ENCODE measurements around the gene MAPKAP1.
"Not testable (repeated sequence)": the region's sequence is repeated elsewhere in the genome, so short reads cannot be mapped to it uniquely, and the experiment has no call there.

MAPKAP1 gene

GRCh38 chr9:125726456-125727132 lies 19.6 kb upstream of the MAPKAP1 start:
- no peak for DNase-seq

- no peak for DNase-seq
Measured at GRCh38 chr9:125707472-125707804, 430 bp upstream of the MAPKAP1 start.

- no peak for DNase-seq
Measured at GRCh38 chr9:125705893-125706292, 1.1 kb downstream of the MAPKAP1 start.

- DNase-seq = no peak
Measured at GRCh38 chr9:125703662-125704061, 3.3 kb downstream of the MAPKAP1 start.

GRCh38 chr9:125701351-125701750 lies 5.7 kb downstream of the MAPKAP1 start:
- DNase-seq = no peak

- DNase-seq = no peak
Measured at GRCh38 chr9:125700791-125701190, 6.2 kb downstream of the MAPKAP1 start.

GRCh38 chr9:125699870-125700269 lies 7.1 kb downstream of the MAPKAP1 start:
- DNase-seq = no peak

- no peak for DNase-seq
Measured at GRCh38 chr9:125696106-125696647, 10.8 kb downstream of the MAPKAP1 start.

- not testable (repeated sequence) for DNase-seq
Measured at GRCh38 chr9:125695548-125695947, 11.5 kb downstream of the MAPKAP1 start.

- no peak for DNase-seq
Measured at GRCh38 chr9:125694478-125694877, 12.5 kb downstream of the MAPKAP1 start.

GRCh38 chr9:125693492-125693891 lies 13.5 kb downstream of the MAPKAP1 start:
- not testable (repeated sequence) for DNase-seq

GRCh38 chr9:125691869-125692268 lies 15.1 kb downstream of the MAPKAP1 start:
- DNase-seq = no peak

GRCh38 chr9:125690679-125691078 lies 16.3 kb downstream of the MAPKAP1 start:
- no peak for DNase-seq

- no peak for DNase-seq
Measured at GRCh38 chr9:125687163-125687863, 19.7 kb downstream of the MAPKAP1 start.

- no peak for DNase-seq
Measured at GRCh38 chr9:125685167-125685566, 21.8 kb downstream of the MAPKAP1 start.

GRCh38 chr9:125683486-125683885 lies 23.5 kb downstream of the MAPKAP1 start:
- no peak for DNase-seq

GRCh38 chr9:125682340-125682739 lies 24.7 kb downstream of the MAPKAP1 start:
- no peak for DNase-seq

GRCh38 chr9:125681657-125682056 lies 25.4 kb downstream of the MAPKAP1 start:
- no peak for DNase-seq

- no peak for DNase-seq
Measured at GRCh38 chr9:125681086-125681622, 25.9 kb downstream of the MAPKAP1 start.

GRCh38 chr9:125680445-125680844 lies 26.6 kb downstream of the MAPKAP1 start:
- DNase-seq = no peak

GRCh38 chr9:125679597-125680189 lies 27.3 kb downstream of the MAPKAP1 start:
- no peak for DNase-seq

GRCh38 chr9:125674981-125675973 lies 31.7 kb downstream of the MAPKAP1 start:
- no peak for DNase-seq
